Tibial nerve (tissue), 4 donors: ENCODE results near the gene TAF1A.

Experiments used
- EP300 ChIP-seq, 2 donors: sonication (generic); formaldehyde crosslinking; IDR thresholded peaks; one replicate each; pipeline ENCODE4 v1.6.1; 2017; ENCODE audit warnings: antibody characterized with exemption in 2 of 2, mild to moderate bottlenecking in 1 of 2
- TF ChIP-seq, protein P1 (sequence below), 5 experiments: fragments of 200-600 bp in 3 of 5; fragments of 450-650 bp in 2 of 5; sonication (generic) in 3 of 5; IDR thresholded peaks; one replicate each; pipeline ENCODE4 v1.5.1; 2016 to 2019; ENCODE audit warnings: antibody characterized with exemption in 5 of 5, mild to moderate bottlenecking in 3 of 5, moderate library complexity in 2 of 5

DNA sequence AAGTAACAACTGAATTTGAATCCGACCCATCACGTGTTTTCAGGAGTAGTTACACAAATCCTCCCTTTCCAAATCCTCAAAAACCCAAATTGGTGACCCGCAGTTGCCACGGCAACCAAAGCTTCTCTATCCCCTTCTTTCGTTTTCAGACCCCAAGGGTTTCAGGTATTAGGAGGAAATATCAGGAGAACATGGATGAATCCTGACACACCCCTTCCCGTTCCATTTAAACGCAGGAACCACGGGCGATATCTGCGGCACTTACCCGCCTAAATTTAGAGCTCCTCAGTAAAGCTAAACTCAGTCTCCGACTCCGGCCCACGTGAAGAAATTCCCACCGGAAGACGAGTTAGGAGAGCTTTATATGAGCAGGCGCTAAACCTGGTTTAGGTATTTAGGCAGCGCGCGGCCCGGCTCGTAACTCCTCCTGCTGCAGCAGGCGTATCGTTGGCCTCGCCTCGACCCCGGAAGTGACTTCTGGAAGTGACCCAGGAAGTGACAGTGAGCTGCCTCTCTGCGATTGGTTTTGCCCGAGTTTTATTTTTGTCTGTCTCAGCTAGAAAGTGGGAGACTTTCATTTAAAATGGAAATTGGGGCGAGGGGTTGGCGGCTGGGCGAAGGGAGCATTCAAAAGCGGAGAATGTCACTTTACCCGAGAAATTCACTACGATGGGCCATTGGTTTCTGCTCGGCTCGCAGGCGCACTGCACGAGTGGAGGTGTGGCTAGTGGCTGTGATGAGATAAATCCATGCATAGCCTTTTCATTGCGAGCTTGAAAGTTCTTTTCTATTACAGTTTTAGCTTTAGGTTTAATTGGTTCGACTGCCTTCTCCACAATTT lies at the start of gene TAF1A:
- peak; percentile 64 to 75 for TF ChIP-seq EP300 (IDR thresholded peaks at IDR 0.05)
- TF ChIP-seq, protein P1, sequence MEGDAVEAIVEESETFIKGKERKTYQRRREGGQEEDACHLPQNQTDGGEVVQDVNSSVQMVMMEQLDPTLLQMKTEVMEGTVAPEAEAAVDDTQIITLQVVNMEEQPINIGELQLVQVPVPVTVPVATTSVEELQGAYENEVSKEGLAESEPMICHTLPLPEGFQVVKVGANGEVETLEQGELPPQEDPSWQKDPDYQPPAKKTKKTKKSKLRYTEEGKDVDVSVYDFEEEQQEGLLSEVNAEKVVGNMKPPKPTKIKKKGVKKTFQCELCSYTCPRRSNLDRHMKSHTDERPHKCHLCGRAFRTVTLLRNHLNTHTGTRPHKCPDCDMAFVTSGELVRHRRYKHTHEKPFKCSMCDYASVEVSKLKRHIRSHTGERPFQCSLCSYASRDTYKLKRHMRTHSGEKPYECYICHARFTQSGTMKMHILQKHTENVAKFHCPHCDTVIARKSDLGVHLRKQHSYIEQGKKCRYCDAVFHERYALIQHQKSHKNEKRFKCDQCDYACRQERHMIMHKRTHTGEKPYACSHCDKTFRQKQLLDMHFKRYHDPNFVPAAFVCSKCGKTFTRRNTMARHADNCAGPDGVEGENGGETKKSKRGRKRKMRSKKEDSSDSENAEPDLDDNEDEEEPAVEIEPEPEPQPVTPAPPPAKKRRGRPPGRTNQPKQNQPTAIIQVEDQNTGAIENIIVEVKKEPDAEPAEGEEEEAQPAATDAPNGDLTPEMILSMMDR (IDR thresholded peaks at IDR 0.05) = no peak
